GM12891 (cell line): ENCODE data around the gene LRPAP1.
"Not testable (repeated sequence)": the region's sequence is repeated elsewhere in the genome, so short reads cannot be mapped to it uniquely, and the experiment has no call there.

Experiments used
- DNase-seq: peaks from one replicate; pipeline ENCODE4 v3.0.0; 2011; ENCODE audit warnings: low spot score; ENCODE audit not compliant: insufficient read length
- FAIRE-seq: peaks from 2 replicates; lab custom pipeline; 2011; peaks lifted over from hg19 to GRCh38; lab: Jason Lieb, UNC
- PAX5 ChIP-seq: IDR thresholded peaks from 2 replicates; pipeline ENCODE4 v1.6.1; 2011; ENCODE audit warnings: low read length, moderate library complexity, mild to moderate bottlenecking; ENCODE audit not compliant: insufficient read depth, severe bottlenecking
- POLR2A ChIP-seq: IDR thresholded peaks from 2 replicates; pipeline ENCODE4 v1.6.1; 2011; ENCODE audit warnings: low read depth, low read length, control low read depth
- POLR2AphosphoS5 ChIP-seq: IDR thresholded peaks from 2 replicates; pipeline ENCODE4 v1.6.1; 2011; ENCODE audit warnings: low read depth, low read length, control low read depth
- POU2F2 ChIP-seq: IDR thresholded peaks from 2 replicates; pipeline ENCODE4 v1.6.1; 2011; ENCODE audit warnings: low read depth, mild to moderate bottlenecking, control low read depth, low read length, moderate library complexity
- SPI1 ChIP-seq: IDR thresholded peaks from 2 replicates; pipeline ENCODE4 v1.6.1; 2011; ENCODE audit warnings: low read depth, low read length, control low read depth
- TAF1 ChIP-seq: IDR thresholded peaks from 2 replicates; pipeline ENCODE4 v1.6.1; 2011; ENCODE audit warnings: low read depth, low read length, control low read depth

Gene LRPAP1

GRCh38 chr4:3555459-3556070, 23.3 kb upstream of the LRPAP1 start:
- not testable (repeated sequence) for FAIRE-seq, DNase-seq

GRCh38 chr4:3551366-3551765, 19.1 kb upstream of the LRPAP1 start:
- not testable (repeated sequence) for FAIRE-seq, DNase-seq

- not testable (repeated sequence) for FAIRE-seq
Observed at GRCh38 chr4:3550792-3551325, 18.6 kb upstream of the LRPAP1 start.

GRCh38 chr4:3550041-3550440, 17.8 kb upstream of the LRPAP1 start:
- DNase-seq, FAIRE-seq: not testable (repeated sequence)

More at GRCh38 chr4:3550792-3551325, 18.6 kb upstream of the LRPAP1 start:
- not testable (repeated sequence) for DNase-seq

GRCh38 chr4:3549694-3550001, 17.4 kb upstream of the LRPAP1 start:
- FAIRE-seq, DNase-seq: not testable (repeated sequence)

GRCh38 chr4:3548991-3549693, 16.9 kb upstream of the LRPAP1 start:
- FAIRE-seq, DNase-seq: not testable (repeated sequence)

- DNase-seq, FAIRE-seq: not testable (repeated sequence)
Observed at GRCh38 chr4:3546721-3547120, 14.5 kb upstream of the LRPAP1 start.

GRCh38 chr4:3545351-3545750, 13.1 kb upstream of the LRPAP1 start:
- not testable (repeated sequence) for FAIRE-seq, DNase-seq

- FAIRE-seq, DNase-seq: not testable (repeated sequence)
Observed at GRCh38 chr4:3544259-3545025, 12.2 kb upstream of the LRPAP1 start.

- not testable (repeated sequence) for DNase-seq
Observed at GRCh38 chr4:3543415-3543814, 11.2 kb upstream of the LRPAP1 start.

GRCh38 chr4:3538906-3539305, 6.7 kb upstream of the LRPAP1 start:
- FAIRE-seq, DNase-seq: not testable (repeated sequence)

More at GRCh38 chr4:3543415-3543814, 11.2 kb upstream of the LRPAP1 start:
- FAIRE-seq: not testable (repeated sequence)

GRCh38 chr4:3535812-3536211, 3.6 kb upstream of the LRPAP1 start:
- not testable (repeated sequence) for DNase-seq, FAIRE-seq

GRCh38 chr4:3533423-3533820, 1.2 kb upstream of the LRPAP1 start:
- no peak for FAIRE-seq
- no peak for TF ChIP-seq POLR2AphosphoS5
- no peak for TF ChIP-seq POLR2A
- no peak for TF ChIP-seq TAF1
- TF ChIP-seq POU2F2: no peak
- TF ChIP-seq PAX5: no peak
- no peak for TF ChIP-seq SPI1
- no peak for DNase-seq
